K562 (cell line): ENCODE results near the gene PPIL6. TPM values are rescaled to one million over a fixed set of nuclear protein-coding genes. Genes with fewer than 3 reads are reported as not detected.

ENCODE experiments used
- ATAC-seq: fragments of 200-7000 bp; cut with Tn5 transposase; 3 replicates; pipeline ENCODE4 v1.9.1; 2020; ENCODE audit warnings: moderate library complexity
- BruUV-seq: library from RNA; stranded (reverse); fragments of 400-500 nt; replicated peaks from 2 replicates; lab custom pipeline; 2021; lab: Mats Ljungman, UMichigan
- CTCF ChIA-PET: fragments of 300-600 bp; formaldehyde crosslinking; extraction: SDS; loops from one replicate; lab custom pipeline; 2021; ENCODE audit warnings: low intra/inter-chr PET ratio; lab: Yijun Ruan, JAX
- POLR2A ChIA-PET: fragments of 300-600, 350-650 bp; sonication (Branson Sonifier 250); formaldehyde crosslinking; extraction: SDS; loops from one replicate; lab custom pipeline; 2021; ENCODE audit warnings: antibody characterized with exemption, inconsistent platforms; lab: Yijun Ruan, JAX
- DNase-seq, 4 experiments: peaks; one replicate each; pipeline versions ENCODE4 v3.0.0 to v3.0.0-alpha.2; 2011 to 2018; ENCODE audit warnings: low spot score in 3 of 4, mixed read lengths in 3 of 4; ENCODE audit errors: extremely low read depth in 1 of 4
- FAIRE-seq: peaks from 2 replicates; lab custom pipeline; 2011; peaks lifted over from hg19 to GRCh38; lab: Jason Lieb, UNC
- H2AFZ ChIP-seq: 2 replicates; pipeline ENCODE4 v1.6.0; 2011; ENCODE audit warnings: low read depth, low read length, control low read depth, inconsistent platforms
- H3K27ac ChIP-seq: fragments of 200-600 bp; 3 replicates; pipeline ENCODE4 v1.8.0; 2011; ENCODE audit warnings: low read depth, mild to moderate bottlenecking, control low read depth, inconsistent platforms, low read length, moderate library complexity, mixed read lengths; ENCODE audit errors: extremely low read depth
- H3K27me3 ChIP-seq, 2 experiments: fragments of 300-600 bp in 1 of 2; 2 replicates in 1 of 2; 3 replicates in 1 of 2; pipeline versions ENCODE4 v1.6.0 to v1.8.0; 2011; ENCODE audit warnings: inconsistent platforms in 2 of 2, low read length in 2 of 2, mild to moderate bottlenecking in 1 of 2, mixed read lengths in 1 of 2, moderate library complexity in 1 of 2; ENCODE audit not compliant: control insufficient read depth in 2 of 2, insufficient read depth in 2 of 2
- H3K36me3 ChIP-seq: fragments of 300-600 bp; 3 replicates; pipeline ENCODE4 v1.8.0; 2011; ENCODE audit warnings: mild to moderate bottlenecking, low read length, inconsistent platforms; ENCODE audit not compliant: control insufficient read depth, insufficient read depth
- H3K4me1 ChIP-seq, 2 experiments: fragments of 200-600 bp in 1 of 2; replicated peaks in 1 of 2; 2 replicates in 1 of 2; 3 replicates in 1 of 2; pipeline versions ENCODE4 v1.5.1 to v1.8.0; 2011; ENCODE audit warnings: inconsistent platforms in 2 of 2, low read length in 2 of 2, mild to moderate bottlenecking in 1 of 2, mixed read lengths in 1 of 2, moderate library complexity in 1 of 2; ENCODE audit not compliant: control insufficient read depth in 2 of 2, insufficient read depth in 2 of 2
- H3K4me2 ChIP-seq: 2 replicates; pipeline ENCODE4 v1.6.1; 2011; ENCODE audit warnings: low read length, control low read depth, inconsistent platforms, mixed read lengths; ENCODE audit not compliant: insufficient read depth
- H3K4me3 ChIP-seq: fragments of 200-600 bp; sonication (generic), shearing (Covaris generic); 2 replicates; pipeline ENCODE4 v1.5.1; 2016; ENCODE audit warnings: control low read depth, inconsistent platforms
- H3K79me2 ChIP-seq: fragments of 200-600 bp; 3 replicates; pipeline ENCODE4 v1.8.0; 2011; ENCODE audit warnings: low read length, inconsistent platforms; ENCODE audit not compliant: control insufficient read depth, insufficient read depth
- H3K9ac ChIP-seq, 2 experiments: 2 replicates each; pipeline versions ENCODE4 v1.6.0 to v1.6.1; 2011; ENCODE audit warnings: low read depth in 2 of 2, low read length in 2 of 2, control low read depth in 1 of 2, inconsistent platforms in 1 of 2, mild to moderate bottlenecking in 1 of 2, mixed read lengths in 1 of 2; ENCODE audit not compliant: insufficient read depth in 1 of 2
- H3K9me1 ChIP-seq: one replicate; pipeline ENCODE4 v1.6.0; 2011; ENCODE audit warnings: inconsistent platforms, mild to moderate bottlenecking, low read length, moderate library complexity; ENCODE audit not compliant: control insufficient read depth, insufficient read depth
- H3K9me3 ChIP-seq: replicated peaks from 2 replicates; pipeline ENCODE4 v1.5.1; 2011; ENCODE audit warnings: low read depth, low read length, inconsistent platforms; ENCODE audit not compliant: control insufficient read depth, insufficient read depth
- H4K20me1 ChIP-seq: replicated peaks from 2 replicates; pipeline ENCODE4 v1.6.1; 2011; ENCODE audit warnings: low read length, inconsistent platforms, mixed read lengths; ENCODE audit not compliant: control insufficient read depth, insufficient read depth
- CHAMP1 ChIP-seq: fragments of 450-650 bp; IDR thresholded peaks from 2 replicates; pipeline ENCODE4 v1.6.1; 2016; ENCODE audit warnings: mild to moderate bottlenecking
- HDAC2 ChIP-seq: fragments of 450-650 bp; IDR thresholded peaks from 2 replicates; pipeline ENCODE4 v1.6.1; 2016; ENCODE audit warnings: mild to moderate bottlenecking
- HNRNPL ChIP-seq: fragments of 200-400 bp; formaldehyde crosslinking; IDR thresholded peaks from 2 replicates; pipeline ENCODE4 v1.6.1; 2017; ENCODE audit warnings: low read depth, mild to moderate bottlenecking, low read length
- NCOA6 ChIP-seq: fragments of 450-650 bp; IDR thresholded peaks from 2 replicates; pipeline ENCODE4 v1.6.1; 2017; ENCODE audit warnings: mild to moderate bottlenecking
- NFATC3 ChIP-seq: fragments of 450-650 bp; IDR thresholded peaks from 2 replicates; pipeline ENCODE4 v1.6.1; 2017; ENCODE audit warnings: mild to moderate bottlenecking
- NFIC ChIP-seq: fragments of 450-650 bp; IDR thresholded peaks from 2 replicates; pipeline ENCODE4 v1.6.1; 2017; ENCODE audit warnings: mild to moderate bottlenecking, inconsistent platforms
- NKRF ChIP-seq: fragments of 450-650 bp; IDR thresholded peaks from 2 replicates; pipeline ENCODE4 v1.6.1; 2016; ENCODE audit warnings: borderline replicate concordance
- STAT5A ChIP-seq: IDR thresholded peaks from 2 replicates; pipeline ENCODE4 v1.6.1; 2012; ENCODE audit warnings: low read length, inconsistent platforms, borderline replicate concordance
- TAF7 ChIP-seq: fragments of 450-650 bp; IDR thresholded peaks from 2 replicates; pipeline ENCODE4 v1.6.1; 2016; ENCODE audit warnings: missing genetic modification characterization, missing compliant biosample characterization
- TCF3 ChIP-seq: sonication (generic); formaldehyde crosslinking; IDR thresholded peaks from 2 replicates; pipeline ENCODE4 v1.4.0; 2020; ENCODE audit warnings: mild to moderate bottlenecking, missing genetic modification reagents
- ZKSCAN1 ChIP-seq: fragments of 150-350 bp; IDR thresholded peaks from 2 replicates; pipeline ENCODE4 v1.6.1; 2016; ENCODE audit warnings: low read depth, low read length
- ZNF444 ChIP-seq: fragments of 250-450 bp; sonication (Bioruptor Pico); IDR thresholded peaks from 2 replicates; pipeline ENCODE4 v1.4.0; 2020; ENCODE audit warnings: mild to moderate bottlenecking, moderate library complexity
- ZNF77 ChIP-seq: fragments of 250-450 bp; sonication (Bioruptor Pico); IDR thresholded peaks from 2 replicates; pipeline ENCODE4 v1.5.0; 2020
- WGBS: fragments of 100-300 bp; shearing (Covaris generic); methylation state at CpG from one replicate; pipeline ENCODE4 v1.1.6; 2016; ENCODE audit warnings: low coverage, mixed read lengths; ENCODE audit not compliant: insufficient coverage; ENCODE audit errors: missing lambda C conversion rate; 5-methylcytosine and 5-hydroxymethylcytosine counted together
- in situ Hi-C: fragments of 300-500 bp; cut with MboI; formaldehyde crosslinking; loops from 4 replicates; pipeline ENCODE4 v1.15.0; 2018; ENCODE audit warnings: inconsistent platforms, mixed read lengths
- intact Hi-C: fragments of 100-400 bp; cut with micrococcal nuclease; formaldehyde crosslinking; loops from 2 replicates; pipeline ENCODE4 v1.14.2; 2022
- polyA plus RNA-seq, 8 experiments: library from polyadenylated mRNA; depleted of rRNA in 4 of 8; stranded (reverse) in 5 of 8; unstranded in 3 of 8; fragments of >200 nt; fragmentation: Nextera tagmentation in 2 of 8; fragmentation: Illumina TruSeq in 1 of 8; extraction: Ambion mirVana in 2 of 8; extraction: Trizol in 1 of 8; gene quantifications; 2 replicates each; pipeline versions ENCODE4 v1.2.1 to v1.2.3, GENCODE V29; 2011 to 2014; ENCODE audit warnings: inconsistent platforms in 1 of 8, missing spikeins in 1 of 8
- total RNA-seq, 7 experiments: library from RNA; depleted of rRNA in 6 of 7; stranded (reverse); fragments of >200 nt in 6 of 7; fragmentation: Illumina TruSeq in 2 of 7; extraction: Trizol in 2 of 7; gene quantifications; 2 replicates each; pipeline versions ENCODE4 v1.2.1 to v1.2.3, GENCODE V29; 2011 to 2021; ENCODE audit warnings: low replicate concordance in 1 of 7
- TF ChIP-seq, protein P1 (sequence below): fragments of 250-450 bp; sonication (Bioruptor Pico); IDR thresholded peaks from 2 replicates; pipeline ENCODE4 v1.8.0; 2021; ENCODE audit warnings: mild to moderate bottlenecking, moderate library complexity
- TF ChIP-seq, protein P2 (sequence below): fragments of 450-650 bp; IDR thresholded peaks from 2 replicates; pipeline ENCODE4 v1.6.1; 2016; ENCODE audit warnings: low read depth, mild to moderate bottlenecking, moderate library complexity
- TF ChIP-seq, protein P3 (sequence below): fragments of 250-450 bp; sonication (Bioruptor Pico); IDR thresholded peaks from 2 replicates; pipeline ENCODE4 v1.8.0; 2022; ENCODE audit warnings: moderate library complexity, mild to moderate bottlenecking, inconsistent platforms

PPIL6 gene
- total and polyA plus RNA-seq, 9 of the 15 experiments (the other 6 are each of a cell fraction or from before 2014, with no cell fraction given), result 0.03 to 0.98 (median 0.41) TPM; not detected in 1

DNA sequence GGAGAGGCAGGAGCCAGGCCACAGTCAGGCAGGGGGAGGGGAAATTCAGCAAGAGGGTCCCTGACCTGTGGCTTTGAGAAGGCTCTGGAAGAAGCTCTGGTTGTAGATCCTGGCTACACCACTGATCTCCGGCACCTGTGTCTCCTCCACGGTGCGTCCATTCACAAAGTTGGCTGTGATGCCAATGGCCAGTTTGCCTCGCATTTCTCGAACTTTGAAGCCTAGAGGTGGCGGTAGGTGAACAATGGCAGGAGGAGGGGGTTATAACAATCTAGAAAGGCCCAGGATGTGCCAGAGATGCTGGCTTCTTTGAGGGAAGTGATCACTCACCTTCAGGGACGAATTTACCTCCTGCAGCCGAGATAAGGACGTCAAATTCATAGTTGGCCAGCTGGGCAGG is 11.8 kb upstream of the PPIL6 start:
- intact Hi-C loops (no loop called here), in situ Hi-C loops (no loop called here)
- no peak overlapping the region for H3K9ac ChIP-seq
- WGBS, result 72% methylated on average over 9 of the region's 9 CpGs
- no TSS peak for BruUV-seq
- POLR2A ChIA-PET, result interaction anchor here (1.1 to 8.2 kb wide), 3 partner anchors 8 to 69 kb away, joined by 3 to 92 read pairs (median 5); partner anchors contain the start of genes CD164, PPIL6 and SMPD2
- no peak overlapping the region for H2AFZ ChIP-seq
- ATAC-seq, result no peak
- no peak overlapping the region for H3K27ac ChIP-seq
- no peak overlapping the region for H3K4me2 ChIP-seq
- no peak overlapping the region for H3K4me3 ChIP-seq
- peaks cover 5 to 50% of the 10 kb centered on the region in 2 experiments; a peak in 4 of 5 replicates for H3K4me1 ChIP-seq
- no peaks in the 10 kb centered on the region for H3K9me1 ChIP-seq
- no peaks in the 10 kb centered on the region; the same call in 2 of the 3 replicates for H3K36me3 ChIP-seq
- no peaks in the 10 kb centered on the region for H3K27me3 ChIP-seq
- no peaks in the 10 kb centered on the region for H4K20me1 ChIP-seq
- no peak for TF ChIP-seq CHAMP1
- no peak for TF ChIP-seq NFIC
- TF ChIP-seq, protein P1, sequence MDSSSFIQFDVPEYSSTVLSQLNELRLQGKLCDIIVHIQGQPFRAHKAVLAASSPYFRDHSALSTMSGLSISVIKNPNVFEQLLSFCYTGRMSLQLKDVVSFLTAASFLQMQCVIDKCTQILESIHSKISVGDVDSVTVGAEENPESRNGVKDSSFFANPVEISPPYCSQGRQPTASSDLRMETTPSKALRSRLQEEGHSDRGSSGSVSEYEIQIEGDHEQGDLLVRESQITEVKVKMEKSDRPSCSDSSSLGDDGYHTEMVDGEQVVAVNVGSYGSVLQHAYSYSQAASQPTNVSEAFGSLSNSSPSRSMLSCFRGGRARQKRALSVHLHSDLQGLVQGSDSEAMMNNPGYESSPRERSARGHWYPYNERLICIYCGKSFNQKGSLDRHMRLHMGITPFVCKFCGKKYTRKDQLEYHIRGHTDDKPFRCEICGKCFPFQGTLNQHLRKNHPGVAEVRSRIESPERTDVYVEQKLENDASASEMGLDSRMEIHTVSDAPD (CRISPR knock-in tag), result no peak
- TF ChIP-seq, protein P2, sequence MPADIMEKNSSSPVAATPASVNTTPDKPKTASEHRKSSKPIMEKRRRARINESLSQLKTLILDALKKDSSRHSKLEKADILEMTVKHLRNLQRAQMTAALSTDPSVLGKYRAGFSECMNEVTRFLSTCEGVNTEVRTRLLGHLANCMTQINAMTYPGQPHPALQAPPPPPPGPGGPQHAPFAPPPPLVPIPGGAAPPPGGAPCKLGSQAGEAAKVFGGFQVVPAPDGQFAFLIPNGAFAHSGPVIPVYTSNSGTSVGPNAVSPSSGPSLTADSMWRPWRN, result no peak
- TF ChIP-seq NFATC3, result no peak
- TF ChIP-seq TCF3 (CRISPR knock-in tag), result no peak
- TF ChIP-seq NKRF, result no peak
- no peak for TF ChIP-seq TAF7 (tag)
- no peak for TF ChIP-seq STAT5A
- TF ChIP-seq, protein P3, sequence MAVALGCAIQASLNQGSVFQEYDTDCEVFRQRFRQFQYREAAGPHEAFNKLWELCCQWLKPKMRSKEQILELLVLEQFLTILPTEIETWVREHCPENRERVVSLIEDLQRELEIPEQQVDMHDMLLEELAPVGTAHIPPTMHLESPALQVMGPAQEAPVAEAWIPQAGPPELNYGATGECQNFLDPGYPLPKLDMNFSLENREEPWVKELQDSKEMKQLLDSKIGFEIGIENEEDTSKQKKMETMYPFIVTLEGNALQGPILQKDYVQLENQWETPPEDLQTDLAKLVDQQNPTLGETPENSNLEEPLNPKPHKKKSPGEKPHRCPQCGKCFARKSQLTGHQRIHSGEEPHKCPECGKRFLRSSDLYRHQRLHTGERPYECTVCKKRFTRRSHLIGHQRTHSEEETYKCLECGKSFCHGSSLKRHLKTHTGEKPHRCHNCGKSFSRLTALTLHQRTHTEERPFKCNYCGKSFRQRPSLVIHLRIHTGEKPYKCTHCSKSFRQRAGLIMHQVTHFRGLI (CRISPR knock-in tag), result no peak
- no peak for TF ChIP-seq HNRNPL
- no peak for TF ChIP-seq ZKSCAN1
- TF ChIP-seq ZNF77 (CRISPR knock-in tag), result no peak
- no peak for TF ChIP-seq ZNF444 (CRISPR knock-in tag)
- no peak for TF ChIP-seq NCOA6
- TF ChIP-seq HDAC2, result no peak
- TF ChIP-seq, all 486 proteins: peak for 0
- H3K79me2 ChIP-seq, result no peaks in the 10 kb centered on the region
- DNase-seq (no peak), FAIRE-seq (no peak)
- H3K9me3 ChIP-seq, result no peaks in the 10 kb centered on the region
- CTCF ChIA-PET, result no interaction called here
